GM19240 (cell line): Measurements from ENCODE around the gene SPAAR.
"Not testable (repeated sequence)": the region's sequence is repeated elsewhere in the genome, so short reads cannot be mapped to it uniquely, and the experiment has no call there.

Experiments
- DNase-seq: peaks from one replicate; pipeline ENCODE4 v3.0.0; 2011; ENCODE audit warnings: low spot score; ENCODE audit not compliant: insufficient read length

Gene SPAAR, protein sequence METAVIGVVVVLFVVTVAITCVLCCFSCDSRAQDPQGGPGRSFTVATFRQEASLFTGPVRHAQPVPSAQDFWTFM

DNA sequence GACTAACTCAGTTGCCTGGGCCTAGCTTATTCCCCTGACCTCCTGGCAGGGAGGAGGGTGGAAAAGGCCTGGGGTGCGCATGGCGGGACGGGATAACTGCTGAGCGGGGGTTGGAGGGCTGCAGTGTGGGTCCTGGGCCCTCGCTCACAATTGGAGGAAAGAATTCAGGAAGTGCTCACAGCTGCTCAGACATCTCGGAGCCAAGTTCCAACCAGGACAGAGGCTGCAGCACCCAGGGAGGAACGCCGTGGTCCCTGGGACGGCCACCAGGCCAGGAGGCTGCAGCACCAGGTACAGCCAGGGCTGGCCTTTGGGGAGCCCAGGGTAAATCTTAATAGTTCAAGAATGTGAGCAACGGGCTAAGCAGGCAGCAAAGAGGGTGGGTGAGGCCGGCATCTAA, at the start of gene SPAAR:
SPAAR (plus strand) TSS at position 217 of the 400 bp plus-strand sequence. CDS start 974 bp downstream, outside the sequence.
- DNase-seq, result no peak

DNA sequence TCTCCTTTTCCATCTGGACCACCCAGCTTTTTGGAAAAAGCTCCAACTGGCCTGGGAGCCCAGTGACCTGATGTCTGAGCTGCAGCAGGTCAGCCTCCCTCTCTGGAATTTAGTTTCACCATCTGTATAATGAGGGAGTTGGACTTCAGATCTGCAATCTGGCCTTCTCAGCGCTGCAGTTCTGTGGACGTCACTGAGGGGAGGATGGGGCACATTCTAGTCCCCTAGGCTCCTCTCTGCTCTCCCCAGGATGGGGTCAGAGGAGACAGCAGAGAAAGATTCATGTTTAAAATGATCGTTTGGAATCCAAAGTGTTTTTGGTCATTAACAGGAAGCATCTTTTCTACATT, 49.3 kb upstream of the SPAAR start:
- no peak for DNase-seq

DNA sequence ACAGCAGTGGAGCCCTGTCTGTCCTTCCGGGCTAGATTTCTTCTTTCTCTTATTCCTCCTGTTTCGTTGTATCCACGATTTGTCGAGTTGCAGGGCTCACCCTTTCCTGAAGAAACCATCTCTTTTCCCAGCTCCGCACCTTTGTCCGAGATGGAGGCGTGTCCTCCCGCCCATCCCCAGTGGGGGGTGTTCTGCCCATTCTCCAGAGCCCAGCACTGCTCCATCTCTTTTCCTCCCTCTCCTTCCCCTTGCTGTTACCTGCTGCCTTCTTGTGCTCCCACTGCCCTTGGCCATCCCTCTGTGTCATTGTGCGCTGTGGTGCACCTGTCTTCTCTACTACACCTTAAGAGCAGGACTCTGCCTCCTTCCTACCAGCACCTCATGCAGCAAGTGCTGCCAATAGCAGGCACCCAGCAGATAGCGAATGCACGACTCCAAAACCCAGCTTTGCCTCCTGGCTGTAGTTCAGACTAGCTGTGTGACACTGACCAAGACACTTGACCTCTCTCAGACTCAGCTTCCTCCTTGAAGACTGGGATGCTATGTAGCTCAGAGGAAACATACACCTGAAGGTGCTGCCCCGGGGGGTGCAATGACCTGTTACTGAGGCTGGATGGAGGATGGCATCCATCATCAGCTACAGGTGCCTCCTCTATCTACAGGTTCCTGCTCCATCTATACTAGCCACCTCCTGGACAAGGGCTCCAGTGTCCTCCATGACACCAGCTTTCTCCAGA, 48.0 kb upstream of the SPAAR start:
- DNase-seq, result no peak

DNA sequence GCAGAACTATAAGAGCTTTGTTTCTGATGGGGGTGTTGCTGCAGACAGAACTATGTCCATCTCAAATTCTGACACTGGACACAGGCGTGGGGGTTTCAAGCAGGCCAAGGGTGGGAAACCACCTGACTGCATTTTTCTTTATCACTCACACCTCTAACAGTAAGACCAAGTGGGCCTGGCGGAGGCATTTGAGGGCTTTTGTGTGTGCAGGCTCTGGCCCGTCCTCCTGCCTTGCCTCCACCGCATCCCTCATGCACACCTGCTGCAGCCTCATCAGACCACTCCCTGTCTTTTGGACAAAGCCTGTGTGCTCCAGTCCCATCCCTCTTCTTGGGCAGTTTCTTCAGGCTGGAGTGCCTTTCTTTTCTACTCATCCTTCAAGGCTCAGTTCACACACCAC, 47.0 kb upstream of the SPAAR start:
- no peak for DNase-seq

DNA sequence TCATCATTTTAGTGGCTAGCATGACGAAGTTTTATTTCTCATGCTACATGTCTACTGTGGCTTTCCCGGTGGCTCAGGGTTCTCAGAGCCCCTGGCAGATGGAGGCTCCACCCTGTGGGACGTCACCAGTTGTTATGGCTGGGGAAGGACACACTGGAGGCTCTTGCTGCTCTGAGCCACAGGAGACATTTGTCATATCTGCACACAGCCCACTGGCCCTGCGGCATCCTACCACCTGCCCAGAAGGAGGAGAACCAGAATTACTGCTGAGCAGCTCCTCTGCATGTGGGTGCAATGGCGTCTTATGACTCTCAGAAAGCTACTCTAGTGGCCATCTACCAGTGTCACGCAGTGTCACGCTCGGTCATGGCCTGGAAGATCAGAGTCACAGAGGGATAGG, 45.7 kb upstream of the SPAAR start:
- no peak for DNase-seq

DNA sequence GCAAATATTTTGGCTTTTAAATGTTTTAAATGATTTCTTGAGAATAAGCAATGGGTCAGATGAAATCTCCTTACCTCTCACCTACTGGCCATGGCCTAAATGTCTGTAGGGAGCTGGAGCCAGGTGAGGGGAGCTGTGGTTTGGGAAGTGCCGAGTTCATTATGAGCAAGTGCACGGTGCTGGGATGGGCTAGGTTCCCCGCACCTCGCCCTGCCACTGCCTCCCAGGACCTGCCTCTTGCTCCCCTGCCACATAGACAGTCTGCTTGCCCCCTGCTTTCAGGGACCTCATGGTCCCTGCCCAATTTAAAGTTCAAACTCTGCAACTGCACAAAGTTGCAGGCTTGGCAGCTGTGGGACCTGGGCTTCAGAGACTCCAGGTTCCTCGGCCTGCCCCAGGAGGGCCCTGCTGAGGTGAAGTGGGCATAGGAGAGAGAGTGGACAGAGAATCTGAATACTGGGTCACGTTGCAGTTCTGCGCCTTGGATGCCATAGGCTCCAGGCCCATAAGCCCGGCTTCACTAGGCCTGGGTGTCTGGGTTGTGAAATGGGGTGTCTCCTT, 44.5 kb upstream of the SPAAR start:
- no peak for DNase-seq

DNA sequence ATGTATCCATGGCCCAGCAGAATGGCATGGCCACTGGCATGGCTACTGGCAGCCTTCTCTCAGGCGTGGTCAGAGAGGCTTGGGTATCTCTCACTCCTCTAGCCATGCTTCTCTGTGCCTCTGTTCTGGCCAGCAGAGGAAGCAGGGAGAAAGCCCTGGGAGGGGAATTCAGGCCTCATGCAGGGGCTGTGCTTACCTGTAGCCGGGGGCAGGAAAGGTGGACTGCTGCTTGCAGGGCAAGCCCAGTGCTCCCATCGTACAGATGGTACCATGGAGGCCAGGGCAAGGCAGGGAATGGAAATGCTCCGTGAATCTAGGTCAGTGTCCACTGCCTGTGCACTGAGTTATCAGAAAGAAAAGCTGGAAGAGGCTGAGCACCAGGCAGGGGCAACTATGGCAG, 41.8 kb upstream of the SPAAR start:
- no peak for DNase-seq

DNA sequence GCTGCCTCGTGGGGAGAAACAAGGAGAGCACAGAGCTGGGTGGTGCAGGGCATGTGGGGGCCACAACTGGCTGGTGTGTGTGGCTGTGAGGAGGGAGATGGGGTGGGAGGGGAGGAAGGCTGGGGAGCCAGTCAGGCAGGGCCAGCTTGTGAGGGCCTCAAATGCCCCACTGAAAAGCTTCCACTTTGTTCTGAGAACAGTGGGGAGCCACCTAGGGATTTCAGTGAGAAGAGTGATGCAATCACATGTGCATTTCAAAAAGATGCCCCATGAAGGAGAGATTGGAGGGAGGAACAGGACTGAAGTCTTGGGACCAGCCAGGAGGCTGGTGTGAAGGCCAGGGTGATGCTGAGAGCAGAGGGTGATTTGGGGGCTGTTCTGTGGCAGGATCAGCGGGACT, 40.4 kb upstream of the SPAAR start:
- no peak for DNase-seq

DNA sequence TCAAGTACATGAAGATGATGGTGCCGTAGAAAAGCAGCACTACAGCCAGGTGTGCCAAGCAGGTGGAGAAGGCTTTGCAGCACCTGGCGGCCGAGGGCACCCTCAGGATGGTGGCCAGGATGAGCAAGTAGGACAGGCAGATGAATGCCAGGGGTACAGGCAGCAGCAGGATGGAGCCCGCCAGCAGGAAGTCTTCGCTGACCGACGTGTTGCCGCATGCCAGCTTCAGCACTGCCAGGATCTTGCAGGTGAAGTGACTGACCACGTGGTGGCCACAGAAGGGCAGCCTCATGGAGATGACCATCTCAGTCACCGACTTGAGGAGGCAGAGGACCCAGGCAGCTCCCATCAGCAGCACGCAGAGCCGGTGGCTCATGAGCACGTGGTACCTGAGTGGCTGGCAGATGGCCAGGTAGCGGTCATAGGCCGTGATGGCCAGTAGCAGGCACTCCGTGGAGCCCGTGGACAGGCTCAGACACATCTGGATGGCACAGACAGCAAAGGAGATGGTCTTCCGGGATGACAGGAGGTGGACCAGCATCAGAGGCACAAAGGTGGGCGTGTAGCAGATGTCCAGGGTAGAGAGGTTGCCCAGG, 39.6 kb upstream of the SPAAR start:
- DNase-seq, result no peak

DNA sequence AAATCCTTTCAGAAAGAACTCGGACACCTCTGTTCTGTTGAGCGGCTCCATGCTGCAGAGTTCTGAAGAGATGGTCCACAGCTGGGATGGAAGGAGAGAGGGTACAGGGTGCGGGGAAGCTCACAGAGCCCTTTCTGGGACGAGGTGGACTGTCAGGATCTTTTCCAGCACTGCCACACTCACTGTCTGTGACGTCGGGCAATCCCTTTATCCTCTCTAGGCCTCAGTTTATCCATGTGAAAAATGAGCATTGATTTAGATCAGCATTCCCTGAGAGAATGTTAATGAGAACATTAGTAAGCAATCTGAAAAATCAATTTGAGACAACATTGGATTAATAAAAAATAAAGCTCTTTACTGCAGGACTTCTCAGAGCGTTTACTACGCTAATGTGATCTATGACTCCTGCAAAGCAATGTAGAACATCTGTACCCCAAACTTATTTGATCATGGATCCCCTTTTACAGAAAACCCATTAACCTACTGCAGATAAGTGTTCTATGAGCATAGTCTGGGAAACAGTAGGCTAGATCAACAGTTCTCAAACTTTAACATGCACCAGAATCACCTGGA, 38.9 kb upstream of the SPAAR start, which contains the start of gene OR13J1:
OR13J1 (minus strand) TSS at position 51 of the 573 bp plus-strand sequence; CDS start at position 51, 0 bp downstream.
- no peak for DNase-seq

DNA sequence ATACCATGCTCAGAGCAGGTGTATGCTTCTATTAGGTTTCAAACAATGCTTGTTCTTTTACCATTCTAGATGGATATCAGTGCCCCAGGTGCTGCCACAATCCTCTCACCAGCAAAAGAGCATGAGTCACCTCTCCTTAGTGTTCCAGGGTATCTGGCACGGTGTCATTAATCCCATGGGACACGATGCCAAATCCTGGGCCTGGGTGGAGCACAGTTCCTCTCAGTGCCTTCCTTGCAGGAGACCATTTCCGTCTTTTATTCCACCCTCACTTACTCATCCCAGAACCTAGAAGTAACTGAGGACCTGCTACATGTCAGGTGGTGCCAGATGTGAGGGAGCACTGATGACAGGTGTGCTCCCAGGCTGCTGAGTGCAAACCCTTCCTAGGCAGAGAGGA, 37.7 kb upstream of the SPAAR start:
- DNase-seq, result no peak

DNA sequence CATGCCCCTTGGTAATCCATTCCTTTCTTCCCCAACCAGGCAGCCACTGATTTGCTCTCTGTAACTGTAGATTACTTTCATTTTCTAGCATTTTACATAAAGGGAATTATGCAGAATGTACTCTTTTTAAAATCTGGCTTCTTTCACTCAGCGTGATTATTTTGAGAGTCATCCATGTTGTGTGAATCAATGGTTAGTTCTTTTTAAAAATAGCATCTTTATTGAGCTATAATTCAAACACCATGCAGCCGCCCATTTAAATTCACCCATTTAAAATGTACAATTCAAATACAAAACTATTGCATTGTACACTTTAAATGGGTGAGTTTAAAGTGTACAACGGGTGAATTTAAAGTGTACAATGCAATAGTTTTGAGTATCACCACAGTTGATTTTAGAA, 36.8 kb upstream of the SPAAR start:
- DNase-seq, result no peak

DNA sequence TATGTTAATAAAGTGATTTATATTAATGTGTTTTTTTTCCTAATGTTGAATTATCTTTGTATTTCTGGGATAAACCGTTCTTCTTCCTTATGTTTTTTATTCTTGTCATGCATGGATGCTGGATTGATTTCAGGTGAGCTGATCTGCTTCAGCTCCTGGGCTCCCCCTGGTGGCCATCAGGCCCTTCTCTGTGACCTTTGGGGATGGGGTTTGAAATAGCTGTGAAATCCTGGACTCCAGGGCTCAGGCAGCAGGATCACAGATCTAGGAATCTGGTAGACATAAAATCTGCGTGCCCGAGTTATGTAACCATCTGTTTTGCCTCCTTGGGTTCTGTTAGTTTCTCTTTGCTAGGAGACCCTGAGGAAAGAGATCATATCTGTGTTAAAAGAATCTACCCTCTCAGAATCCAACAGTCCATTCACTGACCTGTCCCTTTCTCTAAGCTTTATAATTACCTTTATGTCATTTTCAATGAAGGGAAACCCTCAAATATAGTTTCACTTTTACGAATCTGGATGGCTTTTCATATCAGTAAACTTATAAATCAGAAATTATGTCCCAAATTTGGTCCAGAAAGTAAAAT, 26.9 kb upstream of the SPAAR start:
- peak; percentile 57 for DNase-seq

DNA sequence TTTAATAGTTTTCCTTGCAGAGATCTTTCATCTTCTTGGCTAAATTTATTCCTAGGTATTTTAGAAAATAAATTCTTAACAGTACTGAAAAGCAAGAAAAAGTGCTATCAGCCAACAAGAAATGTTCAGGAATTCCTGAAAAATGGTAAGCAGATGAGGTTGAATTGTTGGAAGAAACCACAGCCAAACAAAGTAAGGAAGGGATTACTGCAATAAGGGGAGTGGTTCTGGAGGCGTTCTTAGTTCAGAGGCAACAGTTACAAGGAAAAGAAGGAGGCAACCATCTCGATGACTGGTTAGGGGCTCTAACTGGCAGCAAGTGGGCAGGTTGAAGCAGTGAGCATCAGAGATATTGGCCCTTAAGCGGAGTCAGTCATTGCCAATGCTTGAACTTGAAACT, 26.3 kb upstream of the SPAAR start:
- DNase-seq, result no peak

DNA sequence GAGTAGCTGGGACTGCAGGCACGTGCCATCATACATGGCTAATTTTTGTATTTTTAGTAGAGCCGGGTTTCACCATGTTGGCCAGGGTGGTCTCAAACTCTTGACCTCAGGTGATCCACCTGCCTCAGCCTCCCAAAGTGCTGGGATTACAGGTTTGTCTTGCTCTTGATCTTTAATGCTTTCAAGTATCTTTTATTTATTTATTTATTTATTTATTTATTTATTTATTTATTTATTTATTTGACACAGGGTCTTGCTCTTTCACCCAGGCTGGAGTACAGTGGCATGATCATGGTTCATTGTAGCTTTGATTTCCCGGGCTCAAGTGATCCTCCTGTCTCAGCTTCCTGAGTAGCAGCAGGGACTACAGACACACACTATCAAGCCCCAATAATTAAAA, 24.4 kb upstream of the SPAAR start:
- not testable (repeated sequence) for DNase-seq

DNA sequence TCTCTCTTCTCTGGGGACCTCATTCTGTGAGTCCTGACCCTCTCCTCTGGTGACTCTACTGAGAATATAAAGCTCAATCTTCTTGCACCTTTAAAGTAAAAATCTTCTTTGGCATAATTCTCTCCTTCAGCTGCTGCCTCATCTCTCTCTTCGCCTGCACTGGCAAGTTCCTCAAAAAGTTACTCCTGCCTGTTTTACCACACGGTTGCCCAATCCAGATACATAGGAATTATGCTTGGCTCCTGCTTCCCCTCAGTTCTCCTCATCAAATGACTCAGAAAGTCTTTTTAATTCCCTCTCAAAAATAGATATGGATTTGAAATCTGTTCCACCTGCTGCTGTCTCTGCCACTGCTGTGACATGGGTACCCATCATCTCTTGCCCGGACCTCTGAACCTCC, 17.6 kb upstream of the SPAAR start:
- no peak for DNase-seq

DNA sequence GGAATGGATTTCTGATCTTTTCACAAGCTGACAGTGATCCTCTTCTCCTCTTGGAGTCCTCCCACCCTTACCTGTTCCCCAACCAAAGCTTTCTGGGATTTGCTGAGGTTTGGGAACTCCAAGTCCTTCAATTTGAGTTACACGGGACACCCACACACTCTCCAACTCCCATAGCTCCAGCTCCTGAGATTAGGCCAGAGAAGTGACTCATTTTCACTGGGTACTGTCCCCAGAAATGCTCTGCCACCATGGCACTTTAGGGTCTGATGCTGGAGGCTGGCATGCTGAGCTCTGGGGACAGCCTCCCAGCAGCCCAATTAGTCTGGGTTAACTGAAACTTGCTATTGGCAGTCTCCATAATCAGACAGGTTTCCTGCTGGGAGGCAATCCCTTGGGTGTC, 17.2 kb upstream of the SPAAR start:
- DNase-seq, result no peak

DNA sequence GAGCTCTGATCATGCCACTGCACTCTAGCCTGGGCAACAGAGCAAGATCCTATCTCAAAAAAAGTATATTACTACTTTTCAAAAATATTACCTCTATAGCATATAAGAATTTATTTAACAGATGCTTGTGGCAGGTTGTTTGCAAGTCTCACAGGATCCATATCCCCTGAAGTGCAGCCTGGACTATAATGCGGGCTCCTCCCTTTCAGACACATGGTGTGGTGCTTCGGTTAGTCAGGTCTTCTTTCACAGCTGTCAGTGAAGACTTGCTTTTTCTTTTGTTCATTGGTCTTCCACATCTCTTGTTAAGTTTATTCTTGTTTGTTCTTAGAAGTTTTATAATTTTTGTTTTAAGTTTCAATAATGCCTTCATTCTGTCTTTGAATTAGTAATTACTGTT, 12.7 kb upstream of the SPAAR start:
- DNase-seq, result no peak

DNA sequence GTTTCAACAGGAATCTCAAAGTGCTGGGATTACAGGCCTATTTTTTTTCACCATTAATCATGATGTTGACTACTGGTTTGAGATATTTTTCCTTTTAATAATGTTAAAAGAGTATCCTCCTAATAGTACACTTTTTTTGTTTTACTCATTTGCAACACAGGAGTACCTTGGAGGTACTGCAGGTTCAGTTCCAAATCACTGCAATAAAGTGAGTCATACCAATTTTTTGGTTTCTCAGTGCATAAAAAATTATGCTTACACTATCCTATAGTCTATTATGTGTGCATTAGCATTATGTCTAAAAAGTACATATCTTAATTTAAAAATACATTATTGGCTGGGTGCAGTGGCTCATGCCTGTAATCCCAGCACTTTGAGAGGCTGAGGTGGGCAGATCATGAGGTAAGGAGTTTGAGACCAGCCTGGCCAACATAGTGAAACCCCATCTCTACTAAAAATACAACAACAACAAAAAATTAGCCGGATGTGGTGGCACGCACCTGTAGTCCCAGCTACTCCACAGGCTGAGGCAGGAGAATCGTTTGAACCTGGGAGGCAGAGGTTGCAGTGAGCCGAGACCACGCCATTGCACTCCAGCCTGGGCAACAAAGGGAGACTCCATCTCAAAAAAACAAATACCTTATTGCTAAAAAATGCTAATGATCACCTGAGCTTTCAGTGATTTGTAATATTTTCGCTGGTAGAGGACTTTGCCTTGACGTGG, 11.8 kb upstream of the SPAAR start:
- not testable (repeated sequence) for DNase-seq

DNA sequence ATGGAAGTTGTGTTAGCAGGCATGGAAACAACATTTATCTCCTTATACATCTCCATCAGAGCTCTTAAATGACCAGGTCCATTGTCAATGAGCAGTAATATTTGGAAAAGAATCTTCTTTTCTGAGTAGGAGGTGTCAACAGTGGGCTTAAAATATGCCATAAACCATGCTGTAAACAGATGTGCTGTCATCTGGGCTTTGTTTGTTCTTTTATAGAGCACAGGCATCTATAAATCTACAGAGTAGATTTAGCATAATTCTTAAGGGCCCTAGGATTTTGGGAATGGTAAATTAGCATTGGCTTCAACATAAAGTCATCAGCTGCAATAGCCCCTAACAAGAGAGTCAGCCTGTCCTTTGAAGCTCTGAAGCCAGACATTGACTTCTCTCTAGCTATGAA, 11.0 kb upstream of the SPAAR start:
- no peak for DNase-seq

DNA sequence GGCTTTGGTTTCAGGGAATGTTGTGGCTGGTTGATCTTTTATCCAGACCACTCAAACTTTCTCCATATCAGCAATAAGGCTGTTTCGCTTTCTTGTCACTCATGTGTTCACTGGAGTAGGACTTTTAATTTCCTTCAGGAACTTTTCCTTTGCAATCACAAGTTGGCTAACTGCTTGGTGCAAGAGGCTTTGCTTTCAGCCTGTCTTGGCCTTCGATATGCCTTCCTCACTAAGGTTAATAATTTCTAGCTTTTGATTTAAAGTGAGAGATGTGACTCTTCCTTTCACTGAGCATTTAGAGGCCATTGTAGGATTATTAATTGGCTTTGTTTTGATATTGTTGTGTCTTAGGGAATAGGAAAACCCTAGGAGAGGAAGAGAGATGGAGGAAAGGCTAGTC, 10.3 kb upstream of the SPAAR start:
- DNase-seq, result no peak
